ENCODE data around the gene KRTAP9-8. TPM values are rescaled to one million over a fixed set of nuclear protein-coding genes. Genes with fewer than 3 reads are reported as not detected.

Gene KRTAP9-8
- total RNA-seq, 1 experiment from 2014 or later: not detected

DNA sequence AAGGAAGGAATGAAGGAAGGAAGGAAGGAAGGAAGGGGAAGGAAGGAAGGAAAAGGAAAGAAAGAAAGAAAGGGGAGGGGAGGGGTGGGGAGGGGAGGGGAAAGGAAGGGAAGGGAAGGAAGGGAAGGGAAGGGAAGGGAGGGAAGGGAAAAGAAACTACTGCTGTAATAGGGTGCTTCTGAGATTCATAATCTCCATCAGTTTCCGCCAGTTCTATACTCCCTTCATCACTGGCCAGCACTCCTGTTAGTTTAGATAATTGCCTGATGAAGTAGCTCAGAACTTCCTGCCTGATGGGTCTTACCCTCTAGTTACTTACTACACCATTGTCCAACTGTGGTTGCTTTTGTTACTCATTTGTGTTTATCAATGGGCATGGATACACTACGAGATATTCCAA, 25.4 kb downstream of the KRTAP9-8 start:
- Histone ChIP-seq H3K79me2 (ENCODE audit: insufficient read depth, low read length) (no peaks in the 10 kb centered on the region), H3K27ac (ENCODE audit: low read depth, low read length) (no peak overlapping the region), H3K9ac (ENCODE audit: low read length) (no peak overlapping the region), H4K20me1 (ENCODE audit: insufficient read depth) (no peaks in the 10 kb centered on the region), H3K27me3 (ENCODE audit: insufficient read depth, low read length) (no peaks in the 10 kb centered on the region), H3K4me3 (replicated peaks in 1 of 2; ENCODE audit: low read depth in 1 of 2, low read length in 2 of 2) (no peak overlapping the region), H3K4me2 (ENCODE audit: low read length) (no peak overlapping the region), H3K36me3 (ENCODE audit: control insufficient read depth in 1 of 2, insufficient read depth in 2 of 2, low read length in 2 of 2) (no peaks in the 10 kb centered on the region), H3K4me1 (ENCODE audit: control insufficient read depth in 1 of 2, insufficient read depth in 2 of 2, low read length in 2 of 2) (no peaks in the 10 kb centered on the region), H3K9me2 (ENCODE audit: insufficient read depth) (no peaks in the 10 kb centered on the region), H3K9me3 (ENCODE audit: control insufficient read depth in 1 of 2, insufficient read depth in 1 of 2, low read depth in 1 of 2, low read length in 2 of 2) (no peaks in the 10 kb centered on the region), H2AFZ (ENCODE audit: low read depth, low read length, poor library complexity, severe bottlenecking) (no peak overlapping the region)
- ATAC-seq (no peak), DNase-seq (ENCODE audit: low read depth, low spot score) (no peak)
- ChIA-PET POLR2A (no interaction called here), RAD21 (ENCODE audit: low non-redundant PET in 1 of 2, low total read pairs in 2 of 2, uncharacterized antibody in 2 of 2, unreplicated experiment in 2 of 2) (no interaction called here), CTCF (no interaction called here)
- TF ChIP-seq SP1 (IDR thresholded peaks at IDR 0.05; ENCODE audit: low read depth): no peak
- intact Hi-C loops (cut with micrococcal nuclease): no loop called here
- BruUV-seq (replicated peaks): no TSS peak

DNA sequence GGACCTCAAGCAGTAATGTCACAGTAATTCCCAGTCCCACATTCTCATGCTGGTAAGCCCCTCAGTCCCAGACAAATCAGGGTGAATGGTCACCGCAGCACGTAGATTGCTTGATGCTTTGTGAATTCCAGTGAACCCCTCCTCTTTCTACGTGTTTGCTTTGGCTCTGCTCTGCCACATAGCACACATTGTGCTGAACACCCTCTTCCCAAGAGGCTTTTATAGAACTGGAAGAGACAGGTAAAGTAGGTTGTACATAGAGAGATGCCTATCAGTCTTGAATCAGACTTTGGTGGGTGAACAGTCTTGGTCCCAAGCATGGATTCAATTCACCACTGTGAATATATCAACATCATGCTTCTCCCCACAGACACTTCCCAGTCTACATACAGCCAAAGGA, 26.8 kb downstream of the KRTAP9-8 start:
- no peak for DNase-seq (ENCODE audit: low read depth, low spot score)
- no peak for ATAC-seq
- no peaks in the 10 kb centered on the region for H3K9me3 ChIP-seq (ENCODE audit: control insufficient read depth in 1 of 2, insufficient read depth in 1 of 2, low read depth in 1 of 2, low read length in 2 of 2)
- H3K27ac ChIP-seq (ENCODE audit: low read depth, low read length): no peak overlapping the region
- no peaks in the 10 kb centered on the region for H3K36me3 ChIP-seq (ENCODE audit: control insufficient read depth in 1 of 2, insufficient read depth in 2 of 2, low read length in 2 of 2)
- POLR2A ChIA-PET: no interaction called here
- H3K4me3 ChIP-seq (replicated peaks in 1 of 2; ENCODE audit: low read depth in 1 of 2, low read length in 2 of 2): no peak overlapping the region
- no peaks in the 10 kb centered on the region for H3K9me2 ChIP-seq (ENCODE audit: insufficient read depth)
- no peaks in the 10 kb centered on the region for H3K79me2 ChIP-seq (ENCODE audit: insufficient read depth, low read length)
- H3K27me3 ChIP-seq (ENCODE audit: insufficient read depth, low read length): no peaks in the 10 kb centered on the region
- no peaks in the 10 kb centered on the region for H3K4me1 ChIP-seq (ENCODE audit: control insufficient read depth in 1 of 2, insufficient read depth in 2 of 2, low read length in 2 of 2)
- intact Hi-C loops (cut with micrococcal nuclease): loop anchor here (1.0 kb wide), 1 partner anchor 12 kb away; no protein-coding TSS in a partner anchor
- H3K4me2 ChIP-seq (ENCODE audit: low read length): no peak overlapping the region
- no TSS peak for BruUV-seq (replicated peaks)
- RAD21 ChIA-PET (ENCODE audit: low non-redundant PET in 1 of 2, low total read pairs in 2 of 2, uncharacterized antibody in 2 of 2, unreplicated experiment in 2 of 2): no interaction called here
- H2AFZ ChIP-seq (ENCODE audit: low read depth, low read length, poor library complexity, severe bottlenecking): no peak overlapping the region
- no peak overlapping the region for H3K9ac ChIP-seq (ENCODE audit: low read length)
- no peaks in the 10 kb centered on the region for H4K20me1 ChIP-seq (ENCODE audit: insufficient read depth)
- CTCF ChIA-PET: no interaction called here
- TF ChIP-seq SIN3A (IDR thresholded peaks at IDR 0.05; ENCODE audit: low read depth): no peak
- no peak for TF ChIP-seq POLR2AphosphoS5 (IDR thresholded peaks at IDR 0.05; ENCODE audit: low read depth, low read length)
- no peak for TF ChIP-seq ZFX (IDR thresholded peaks at IDR 0.05)
- TF ChIP-seq, protein P1, sequence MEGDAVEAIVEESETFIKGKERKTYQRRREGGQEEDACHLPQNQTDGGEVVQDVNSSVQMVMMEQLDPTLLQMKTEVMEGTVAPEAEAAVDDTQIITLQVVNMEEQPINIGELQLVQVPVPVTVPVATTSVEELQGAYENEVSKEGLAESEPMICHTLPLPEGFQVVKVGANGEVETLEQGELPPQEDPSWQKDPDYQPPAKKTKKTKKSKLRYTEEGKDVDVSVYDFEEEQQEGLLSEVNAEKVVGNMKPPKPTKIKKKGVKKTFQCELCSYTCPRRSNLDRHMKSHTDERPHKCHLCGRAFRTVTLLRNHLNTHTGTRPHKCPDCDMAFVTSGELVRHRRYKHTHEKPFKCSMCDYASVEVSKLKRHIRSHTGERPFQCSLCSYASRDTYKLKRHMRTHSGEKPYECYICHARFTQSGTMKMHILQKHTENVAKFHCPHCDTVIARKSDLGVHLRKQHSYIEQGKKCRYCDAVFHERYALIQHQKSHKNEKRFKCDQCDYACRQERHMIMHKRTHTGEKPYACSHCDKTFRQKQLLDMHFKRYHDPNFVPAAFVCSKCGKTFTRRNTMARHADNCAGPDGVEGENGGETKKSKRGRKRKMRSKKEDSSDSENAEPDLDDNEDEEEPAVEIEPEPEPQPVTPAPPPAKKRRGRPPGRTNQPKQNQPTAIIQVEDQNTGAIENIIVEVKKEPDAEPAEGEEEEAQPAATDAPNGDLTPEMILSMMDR (IDR thresholded peaks at IDR 0.05 in 2 of 3, conservative IDR thresholded peaks at IDR 0.05 in 1 of 3; ENCODE audit: borderline replicate concordance in 1 of 3, insufficient read depth in 1 of 3, low read depth in 2 of 3, low read length in 2 of 3): no peak
- no peak for TF ChIP-seq EGR1 (IDR thresholded peaks at IDR 0.05; ENCODE audit: low read depth)
- TF ChIP-seq YY1 (IDR thresholded peaks at IDR 0.05; ENCODE audit: extremely low read depth, insufficient replicate concordance, low read depth, low read length): no peak
- TF ChIP-seq POLR2A (IDR thresholded peaks at IDR 0.05; ENCODE audit: borderline replicate concordance, extremely low read depth, insufficient read depth, insufficient read length): no peak
- TF ChIP-seq CEBPB (IDR thresholded peaks at IDR 0.05; ENCODE audit: low read depth): no peak
- no peak for TF ChIP-seq RAD21 (IDR thresholded peaks at IDR 0.05; ENCODE audit: low read depth)
- TF ChIP-seq, protein P2, sequence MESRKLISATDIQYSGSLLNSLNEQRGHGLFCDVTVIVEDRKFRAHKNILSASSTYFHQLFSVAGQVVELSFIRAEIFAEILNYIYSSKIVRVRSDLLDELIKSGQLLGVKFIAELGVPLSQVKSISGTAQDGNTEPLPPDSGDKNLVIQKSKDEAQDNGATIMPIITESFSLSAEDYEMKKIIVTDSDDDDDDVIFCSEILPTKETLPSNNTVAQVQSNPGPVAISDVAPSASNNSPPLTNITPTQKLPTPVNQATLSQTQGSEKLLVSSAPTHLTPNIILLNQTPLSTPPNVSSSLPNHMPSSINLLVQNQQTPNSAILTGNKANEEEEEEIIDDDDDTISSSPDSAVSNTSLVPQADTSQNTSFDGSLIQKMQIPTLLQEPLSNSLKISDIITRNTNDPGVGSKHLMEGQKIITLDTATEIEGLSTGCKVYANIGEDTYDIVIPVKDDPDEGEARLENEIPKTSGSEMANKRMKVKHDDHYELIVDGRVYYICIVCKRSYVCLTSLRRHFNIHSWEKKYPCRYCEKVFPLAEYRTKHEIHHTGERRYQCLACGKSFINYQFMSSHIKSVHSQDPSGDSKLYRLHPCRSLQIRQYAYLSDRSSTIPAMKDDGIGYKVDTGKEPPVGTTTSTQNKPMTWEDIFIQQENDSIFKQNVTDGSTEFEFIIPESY (IDR thresholded peaks at IDR 0.05; ENCODE audit: extremely low read depth, insufficient replicate concordance, low read length): no peak
- TF ChIP-seq, protein P3, sequence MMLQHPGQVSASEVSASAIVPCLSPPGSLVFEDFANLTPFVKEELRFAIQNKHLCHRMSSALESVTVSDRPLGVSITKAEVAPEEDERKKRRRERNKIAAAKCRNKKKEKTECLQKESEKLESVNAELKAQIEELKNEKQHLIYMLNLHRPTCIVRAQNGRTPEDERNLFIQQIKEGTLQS (IDR thresholded peaks at IDR 0.05): no peak
- TF ChIP-seq ELF1 (IDR thresholded peaks at IDR 0.05; ENCODE audit: borderline replicate concordance, low read depth): no peak
- TF ChIP-seq EZH2 (IDR thresholded peaks at IDR 0.05): no peak
- no peak for TF ChIP-seq SRF (IDR thresholded peaks at IDR 0.05; ENCODE audit: low read depth)
- TF ChIP-seq ZNF274 (IDR thresholded peaks at IDR 0.05; ENCODE audit: low read depth, low read length): no peak
- no peak for TF ChIP-seq SP1 (IDR thresholded peaks at IDR 0.05; ENCODE audit: low read depth)
- no peak for TF ChIP-seq JUND (IDR thresholded peaks at IDR 0.05)

Measured in HCT116 (cell line).